K562 (cell line): Measurements from ENCODE around the gene MVP. TPM values are rescaled to one million over a fixed set of nuclear protein-coding genes. Genes with fewer than 3 reads are reported as not detected.

Experiments used
- ARID1B ChIP-seq: fragments of 450-650 bp; IDR thresholded peaks from 2 replicates; pipeline ENCODE4 v1.6.1; 2016; ENCODE audit warnings: antibody characterized with exemption, mild to moderate bottlenecking, inconsistent platforms
- KDM5B ChIP-seq: fragments of 200-600 bp; sonication (generic); IDR thresholded peaks from 2 replicates; pipeline ENCODE4 v1.6.1; 2012; ENCODE audit warnings: low read depth, mild to moderate bottlenecking, moderate library complexity, low read length, control low read depth, inconsistent platforms; ENCODE audit not compliant: insufficient replicate concordance
- RAD21 ChIP-seq, 2 experiments: fragments of 250-450 bp in 1 of 2; fragments of 450-650 bp in 1 of 2; sonication (Bioruptor Pico) in 1 of 2; formaldehyde crosslinking in 1 of 2; IDR thresholded peaks in 1 of 2; conservative IDR thresholded peaks in 1 of 2; 2 replicates each; pipeline versions ENCODE4 v1.4.0 to v1.8.0; 2020 to 2022; ENCODE audit warnings: mild to moderate bottlenecking in 2 of 2, moderate library complexity in 1 of 2
- RB1 ChIP-seq: fragments of 450-650 bp; IDR thresholded peaks from 2 replicates; pipeline ENCODE4 v1.6.1; 2017; ENCODE audit warnings: low read depth, mild to moderate bottlenecking
- TAL1 ChIP-seq: fragments of 450-650 bp; IDR thresholded peaks from 2 replicates; pipeline ENCODE4 v1.6.1; 2016; ENCODE audit warnings: mild to moderate bottlenecking
- ZNF12 ChIP-seq: sonication (generic); formaldehyde crosslinking; IDR thresholded peaks from 2 replicates; pipeline ENCODE4 v1.4.0; 2020; ENCODE audit warnings: mild to moderate bottlenecking, missing genetic modification reagents
- ZNF197 ChIP-seq: fragments of 200-800 bp; sonication (Bioruptor generic); IDR thresholded peaks from 2 replicates; pipeline ENCODE4 v1.6.1; 2016; ENCODE audit warnings: low read depth, missing genetic modification characterization, missing compliant biosample characterization
- polyA plus RNA-seq, 8 experiments: library from polyadenylated mRNA; depleted of rRNA in 4 of 8; stranded (reverse) in 5 of 8; unstranded in 3 of 8; fragments of >200 nt; fragmentation: Nextera tagmentation in 2 of 8; fragmentation: Illumina TruSeq in 1 of 8; extraction: Ambion mirVana in 2 of 8; extraction: Trizol in 1 of 8; gene quantifications; 2 replicates each; pipeline versions ENCODE4 v1.2.1 to v1.2.3, GENCODE V29; 2011 to 2014; ENCODE audit warnings: inconsistent platforms in 1 of 8, missing spikeins in 1 of 8
- total RNA-seq, 7 experiments: library from RNA; depleted of rRNA in 6 of 7; stranded (reverse); fragments of >200 nt in 6 of 7; fragmentation: Illumina TruSeq in 2 of 7; extraction: Trizol in 2 of 7; gene quantifications; 2 replicates each; pipeline versions ENCODE4 v1.2.1 to v1.2.3, GENCODE V29; 2011 to 2021; ENCODE audit warnings: low replicate concordance in 1 of 7
- TF ChIP-seq, protein P1 (sequence below), 2 experiments: fragments of 250-450 bp in 1 of 2; fragments of 450-650 bp in 1 of 2; sonication (Bioruptor Pico) in 1 of 2; IDR thresholded peaks; 2 replicates each; pipeline versions ENCODE4 v1.6.1 to v1.8.0; 2016 to 2021; ENCODE audit warnings: mild to moderate bottlenecking in 2 of 2, moderate library complexity in 2 of 2, missing compliant biosample characterization in 1 of 2, missing genetic modification characterization in 1 of 2
- TF ChIP-seq, protein P2 (sequence below): fragments of 250-450 bp; sonication (Bioruptor Pico); IDR thresholded peaks from 2 replicates; pipeline ENCODE4 v1.5.0; 2021; ENCODE audit warnings: mild to moderate bottlenecking, borderline replicate concordance
- TF ChIP-seq, protein P3 (sequence below), 3 experiments: IDR thresholded peaks in 2 of 3; conservative IDR thresholded peaks in 1 of 3; 2 replicates each; pipeline ENCODE4 v1.5.1; 2011 to 2012; ENCODE audit warnings: low read length in 3 of 3, mild to moderate bottlenecking in 3 of 3, control low read depth in 2 of 3, improper control_type of control experiment in 1 of 3, inconsistent platforms in 1 of 3, low read depth in 1 of 3, mixed read lengths in 1 of 3, moderate library complexity in 1 of 3; ENCODE audit not compliant: insufficient read depth in 2 of 3
- TF ChIP-seq, protein P4 (sequence below): sonication (generic); formaldehyde crosslinking; IDR thresholded peaks from 2 replicates; pipeline ENCODE4 v1.8.1; 2023; ENCODE audit warnings: mild to moderate bottlenecking, missing genetic modification reagents
- TF ChIP-seq, protein P5 (sequence below), 2 experiments: IDR thresholded peaks; 2 replicates each; pipeline ENCODE4 v1.6.1; 2011; ENCODE audit warnings: borderline replicate concordance in 1 of 2, control low read depth in 1 of 2, low read depth in 1 of 2, low read length in 1 of 2, mild to moderate bottlenecking in 1 of 2, mixed read lengths in 1 of 2, moderate library complexity in 1 of 2; ENCODE audit not compliant: insufficient read depth in 1 of 2, insufficient read length in 1 of 2, poor library complexity in 1 of 2, severe bottlenecking in 1 of 2; ENCODE audit errors: extremely low read depth in 1 of 2
- TF ChIP-seq, protein P6 (sequence below): sonication (generic); formaldehyde crosslinking; IDR thresholded peaks from 2 replicates; pipeline ENCODE4 v1.8.0; 2022; ENCODE audit warnings: mild to moderate bottlenecking, missing genetic modification reagents
- TF ChIP-seq, protein P7 (sequence below): sonication (generic); formaldehyde crosslinking; IDR thresholded peaks from 2 replicates; pipeline ENCODE4 v1.8.0; 2022; ENCODE audit warnings: missing genetic modification reagents, mild to moderate bottlenecking, moderate library complexity, borderline replicate concordance

Gene MVP
- total and polyA plus RNA-seq, 9 of the 15 experiments (the other 6 are each of a cell fraction or from before 2014, with no cell fraction given) = 0.39 to 1.9 (median 0.76) TPM; not detected in 2

DNA sequence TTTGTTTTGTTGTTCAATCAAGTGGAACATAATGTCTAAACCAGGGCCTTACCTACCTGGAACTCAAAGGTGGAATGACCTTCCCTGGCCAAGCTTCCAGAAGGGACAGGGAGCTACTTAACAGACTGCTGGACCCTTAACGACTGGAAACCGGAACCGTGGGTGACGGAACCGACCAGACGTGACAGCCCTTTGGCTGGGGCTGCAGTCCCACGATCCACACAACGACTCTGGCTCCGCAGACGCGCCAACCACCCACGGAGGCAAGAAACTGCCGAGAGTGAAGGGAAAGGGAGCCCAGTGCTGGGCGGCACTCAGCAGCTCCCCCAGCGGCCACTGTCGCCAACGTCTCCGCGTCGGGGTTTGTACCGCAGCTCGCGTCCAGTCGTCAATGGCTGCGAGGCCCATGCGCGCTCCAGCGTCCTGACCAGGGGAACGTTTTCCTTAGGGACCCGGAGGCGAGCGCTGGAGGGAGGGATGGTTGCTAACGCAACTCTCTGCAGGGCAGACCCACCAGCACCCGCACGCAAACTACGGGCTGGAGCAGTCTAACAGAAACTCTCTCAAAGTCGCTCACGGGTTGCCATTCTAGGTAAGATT lies 35.3 kb upstream of the MVP start (continued):
- peak; percentile 41; the same call in 1 of the 2 replicates for TF ChIP-seq RB1
- TF ChIP-seq, protein P1, sequence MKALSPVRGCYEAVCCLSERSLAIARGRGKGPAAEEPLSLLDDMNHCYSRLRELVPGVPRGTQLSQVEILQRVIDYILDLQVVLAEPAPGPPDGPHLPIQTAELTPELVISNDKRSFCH (CRISPR knock-in tag; IDR thresholded peaks at IDR 0.05) = no peak
- TF ChIP-seq, protein P1 (tag; IDR thresholded peaks at IDR 0.05) = peak; percentile 58; the same call in 1 of the 2 replicates
- TF ChIP-seq, protein P2, sequence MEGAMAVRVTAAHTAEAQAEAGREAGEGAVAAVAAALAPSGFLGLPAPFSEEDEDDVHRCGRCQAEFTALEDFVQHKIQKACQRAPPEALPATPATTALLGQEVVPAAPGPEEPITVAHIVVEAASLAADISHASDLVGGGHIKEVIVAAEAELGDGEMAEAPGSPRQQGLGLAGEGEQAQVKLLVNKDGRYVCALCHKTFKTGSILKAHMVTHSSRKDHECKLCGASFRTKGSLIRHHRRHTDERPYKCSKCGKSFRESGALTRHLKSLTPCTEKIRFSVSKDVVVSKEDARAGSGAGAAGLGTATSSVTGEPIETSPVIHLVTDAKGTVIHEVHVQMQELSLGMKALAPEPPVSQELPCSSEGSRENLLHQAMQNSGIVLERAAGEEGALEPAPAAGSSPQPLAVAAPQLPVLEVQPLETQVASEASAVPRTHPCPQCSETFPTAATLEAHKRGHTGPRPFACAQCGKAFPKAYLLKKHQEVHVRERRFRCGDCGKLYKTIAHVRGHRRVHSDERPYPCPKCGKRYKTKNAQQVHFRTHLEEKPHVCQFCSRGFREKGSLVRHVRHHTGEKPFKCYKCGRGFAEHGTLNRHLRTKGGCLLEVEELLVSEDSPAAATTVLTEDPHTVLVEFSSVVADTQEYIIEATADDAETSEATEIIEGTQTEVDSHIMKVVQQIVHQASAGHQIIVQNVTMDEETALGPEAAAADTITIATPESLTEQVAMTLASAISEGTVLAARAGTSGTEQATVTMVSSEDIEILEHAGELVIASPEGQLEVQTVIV = no peak
- peak in 1 of 2 experiments; percentile 49; a peak in 2 of 4 replicates for TF ChIP-seq RAD21 (CRISPR knock-in tag; conservative IDR thresholded peaks at IDR 0.05 in 1 of 2, IDR thresholded peaks at IDR 0.05 in 1 of 2)
- TF ChIP-seq ARID1B = 0 out of 2 replicates have a peak, but pooled peaks have one; percentile 19
- TF ChIP-seq, protein P3, sequence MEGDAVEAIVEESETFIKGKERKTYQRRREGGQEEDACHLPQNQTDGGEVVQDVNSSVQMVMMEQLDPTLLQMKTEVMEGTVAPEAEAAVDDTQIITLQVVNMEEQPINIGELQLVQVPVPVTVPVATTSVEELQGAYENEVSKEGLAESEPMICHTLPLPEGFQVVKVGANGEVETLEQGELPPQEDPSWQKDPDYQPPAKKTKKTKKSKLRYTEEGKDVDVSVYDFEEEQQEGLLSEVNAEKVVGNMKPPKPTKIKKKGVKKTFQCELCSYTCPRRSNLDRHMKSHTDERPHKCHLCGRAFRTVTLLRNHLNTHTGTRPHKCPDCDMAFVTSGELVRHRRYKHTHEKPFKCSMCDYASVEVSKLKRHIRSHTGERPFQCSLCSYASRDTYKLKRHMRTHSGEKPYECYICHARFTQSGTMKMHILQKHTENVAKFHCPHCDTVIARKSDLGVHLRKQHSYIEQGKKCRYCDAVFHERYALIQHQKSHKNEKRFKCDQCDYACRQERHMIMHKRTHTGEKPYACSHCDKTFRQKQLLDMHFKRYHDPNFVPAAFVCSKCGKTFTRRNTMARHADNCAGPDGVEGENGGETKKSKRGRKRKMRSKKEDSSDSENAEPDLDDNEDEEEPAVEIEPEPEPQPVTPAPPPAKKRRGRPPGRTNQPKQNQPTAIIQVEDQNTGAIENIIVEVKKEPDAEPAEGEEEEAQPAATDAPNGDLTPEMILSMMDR (IDR thresholded peaks at IDR 0.05 in 2 of 3, conservative IDR thresholded peaks at IDR 0.05 in 1 of 3; ENCODE audit: insufficient read depth in 2 of 3, low read depth in 1 of 3, low read length in 3 of 3) = peak; percentile 80 to 91 (median 88)
- TF ChIP-seq, protein P4, sequence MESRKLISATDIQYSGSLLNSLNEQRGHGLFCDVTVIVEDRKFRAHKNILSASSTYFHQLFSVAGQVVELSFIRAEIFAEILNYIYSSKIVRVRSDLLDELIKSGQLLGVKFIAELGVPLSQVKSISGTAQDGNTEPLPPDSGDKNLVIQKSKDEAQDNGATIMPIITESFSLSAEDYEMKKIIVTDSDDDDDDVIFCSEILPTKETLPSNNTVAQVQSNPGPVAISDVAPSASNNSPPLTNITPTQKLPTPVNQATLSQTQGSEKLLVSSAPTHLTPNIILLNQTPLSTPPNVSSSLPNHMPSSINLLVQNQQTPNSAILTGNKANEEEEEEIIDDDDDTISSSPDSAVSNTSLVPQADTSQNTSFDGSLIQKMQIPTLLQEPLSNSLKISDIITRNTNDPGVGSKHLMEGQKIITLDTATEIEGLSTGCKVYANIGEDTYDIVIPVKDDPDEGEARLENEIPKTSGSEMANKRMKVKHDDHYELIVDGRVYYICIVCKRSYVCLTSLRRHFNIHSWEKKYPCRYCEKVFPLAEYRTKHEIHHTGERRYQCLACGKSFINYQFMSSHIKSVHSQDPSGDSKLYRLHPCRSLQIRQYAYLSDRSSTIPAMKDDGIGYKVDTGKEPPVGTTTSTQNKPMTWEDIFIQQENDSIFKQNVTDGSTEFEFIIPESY (CRISPR knock-in tag) = peak; percentile 88
- TF ChIP-seq, protein P5, sequence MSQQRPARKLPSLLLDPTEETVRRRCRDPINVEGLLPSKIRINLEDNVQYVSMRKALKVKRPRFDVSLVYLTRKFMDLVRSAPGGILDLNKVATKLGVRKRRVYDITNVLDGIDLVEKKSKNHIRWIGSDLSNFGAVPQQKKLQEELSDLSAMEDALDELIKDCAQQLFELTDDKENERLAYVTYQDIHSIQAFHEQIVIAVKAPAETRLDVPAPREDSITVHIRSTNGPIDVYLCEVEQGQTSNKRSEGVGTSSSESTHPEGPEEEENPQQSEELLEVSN (IDR thresholded peaks at IDR 0.05; ENCODE audit: borderline replicate concordance in 1 of 2, extremely low read depth in 1 of 2, insufficient read depth in 1 of 2, insufficient read length in 1 of 2, low read depth in 1 of 2, low read length in 1 of 2, poor library complexity in 1 of 2, severe bottlenecking in 1 of 2) = peak in 1 of 2 experiments; percentile 52
- TF ChIP-seq TAL1 = no peak
- TF ChIP-seq, protein P6, sequence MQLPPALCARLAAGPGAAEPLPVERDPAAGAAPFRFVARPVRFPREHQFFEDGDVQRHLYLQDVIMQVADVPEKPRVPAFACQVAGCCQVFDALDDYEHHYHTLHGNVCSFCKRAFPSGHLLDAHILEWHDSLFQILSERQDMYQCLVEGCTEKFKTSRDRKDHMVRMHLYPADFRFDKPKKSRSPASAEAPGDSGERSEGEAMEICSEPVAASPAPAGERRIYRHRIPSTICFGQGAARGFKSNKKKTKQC (CRISPR knock-in tag) = peak; percentile 45; the same call in 1 of the 2 replicates
- no peak for TF ChIP-seq KDM5B
- 0 out of 2 replicates have a peak, but pooled peaks have one; percentile 59 for TF ChIP-seq ZNF12
- TF ChIP-seq, protein P7, sequence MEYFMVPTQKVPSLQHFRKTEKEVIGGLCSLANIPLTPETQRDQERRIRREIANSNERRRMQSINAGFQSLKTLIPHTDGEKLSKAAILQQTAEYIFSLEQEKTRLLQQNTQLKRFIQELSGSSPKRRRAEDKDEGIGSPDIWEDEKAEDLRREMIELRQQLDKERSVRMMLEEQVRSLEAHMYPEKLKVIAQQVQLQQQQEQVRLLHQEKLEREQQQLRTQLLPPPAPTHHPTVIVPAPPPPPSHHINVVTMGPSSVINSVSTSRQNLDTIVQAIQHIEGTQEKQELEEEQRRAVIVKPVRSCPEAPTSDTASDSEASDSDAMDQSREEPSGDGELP (CRISPR knock-in tag) = peak; percentile 60; the same call in 1 of the 2 replicates
- TF ChIP-seq ZNF197 (CRISPR knock-in tag) = 0 out of 2 replicates have a peak, but pooled peaks have one; percentile 37
